ENCODE results near the gene CCDC196. TPM values are rescaled to one million over a fixed set of nuclear protein-coding genes. Genes with fewer than 3 reads are reported as not detected.

The CCDC196 gene
- total and polyA plus RNA-seq, 7 donors, result not detected

DNA sequence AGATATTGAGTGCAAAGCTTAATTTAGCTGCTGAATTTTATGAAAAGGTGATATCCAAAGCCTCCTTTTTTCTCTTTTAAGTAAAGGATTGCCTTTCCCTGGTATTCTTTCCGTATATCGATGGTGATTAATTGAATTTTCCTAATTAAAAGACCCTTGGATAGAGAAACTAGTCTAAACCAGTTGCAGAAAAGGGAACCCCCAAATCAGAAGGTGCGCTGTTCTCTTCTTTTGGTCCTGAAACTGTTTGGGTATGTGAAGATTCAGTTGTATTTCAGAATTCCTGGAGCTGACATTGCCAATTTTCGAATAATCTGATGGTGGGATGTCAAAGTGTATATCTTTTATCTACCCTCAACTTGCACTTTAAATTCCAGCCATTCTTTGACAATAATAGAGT lies 23.7 kb downstream of the CCDC196 start:
- intact Hi-C loops (cut with DNase I), result loop anchor here in 1 of 2 donors (10.0 kb wide), 1 partner anchor 135 kb away; no protein-coding TSS in a partner anchor
- H3K27me3 ChIP-seq (ENCODE audit: insufficient read depth in 3 of 3, low read length in 2 of 3), result no peaks in the 10 kb centered on the region
- peak overlapping the region; percentile 91 for H3K4me3 ChIP-seq
- no peak for DNase-seq
- H3K9me3 ChIP-seq, result no peaks in the 10 kb centered on the region
- no peak for TF ChIP-seq CTCF (IDR thresholded peaks at IDR 0.05)
- H3K36me3 ChIP-seq (ENCODE audit: insufficient read depth in 1 of 2, low read depth in 1 of 2), result no peaks in the 10 kb centered on the region
- WGBS, 3 donors, result 48 to 61% (median 52%) methylated on average over 4 of the region's 4 CpGs
- H3K27ac ChIP-seq, result peak overlapping the region; percentile 95
- H3K4me1 ChIP-seq, result peaks cover 56% of the 10 kb centered on the region
- ATAC-seq, result no peak

GRCh38 chr14:66511849-66512248 lies 25.7 kb downstream of the CCDC196 start:
- Histone ChIP-seq H3K27me3 (ENCODE audit: insufficient read depth in 3 of 3, low read length in 2 of 3) (no peaks in the 10 kb centered on the region), H3K27ac (peak overlapping the region; percentile 95), H3K4me3 (peak overlapping the region; percentile 2), H3K4me1 (peaks cover 56% of the 10 kb centered on the region), H3K36me3 (ENCODE audit: insufficient read depth in 1 of 2, low read depth in 1 of 2) (no peaks in the 10 kb centered on the region), H3K9me3 (no peaks in the 10 kb centered on the region)
- no peak for TF ChIP-seq CTCF (IDR thresholded peaks at IDR 0.05)
- DNase-seq (no peak), ATAC-seq (no peak)
- WGBS, 3 donors, result 39 to 59% (median 54%) methylated on average over 1 of the region's 1 CpG
- intact Hi-C loops (cut with DNase I), result no loop called here

DNA sequence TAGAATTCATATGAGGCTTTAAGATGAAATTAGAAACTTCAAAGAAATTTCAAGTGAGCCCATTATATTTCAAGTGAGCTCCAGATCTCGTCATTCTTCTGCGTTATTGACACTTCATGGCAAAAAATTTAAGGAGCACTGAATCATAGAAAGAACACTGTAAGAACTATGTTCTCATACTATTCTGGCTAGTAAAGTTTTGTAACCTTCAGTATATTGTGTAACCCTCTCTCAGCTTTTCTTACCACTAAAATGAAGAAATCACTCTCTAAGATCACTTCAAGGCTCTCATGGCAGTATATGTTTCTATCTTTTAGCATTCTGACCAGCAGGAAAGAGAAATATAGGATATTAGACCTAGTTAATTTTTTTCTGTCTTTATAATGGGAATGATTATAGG lies 28.0 kb downstream of the CCDC196 start:
- intact Hi-C loops (cut with DNase I), result no loop called here
- Histone ChIP-seq H3K36me3 (ENCODE audit: insufficient read depth in 1 of 2, low read depth in 1 of 2) (no peaks in the 10 kb centered on the region), H3K9me3 (no peaks in the 10 kb centered on the region), H3K4me3 (no peak overlapping the region), H3K27ac (no peak overlapping the region), H3K27me3 (ENCODE audit: insufficient read depth in 3 of 3, low read length in 2 of 3) (no peaks in the 10 kb centered on the region), H3K4me1 (peaks cover 51% of the 10 kb centered on the region)
- ATAC-seq (peak in 3 of 4 donors; percentile 72 to 83 (median 81)), DNase-seq (no peak)
- 87 to 93% (median 93%) methylated on average over 2 of the region's 2 CpGs for WGBS, 3 donors
- no peak for TF ChIP-seq CTCF (IDR thresholded peaks at IDR 0.05)

GRCh38 chr14:66530526-66530925 lies 44.4 kb downstream of the CCDC196 start:
- WGBS, 3 donors, result 92 to 96% (median 92%) methylated on average over 9 of the region's 9 CpGs
- H3K36me3 ChIP-seq (ENCODE audit: insufficient read depth in 1 of 2, low read depth in 1 of 2), result no peaks in the 10 kb centered on the region
- TF ChIP-seq CTCF (IDR thresholded peaks at IDR 0.05), result no peak
- ATAC-seq, result no peak
- no peak overlapping the region for H3K27ac ChIP-seq
- H3K4me1 ChIP-seq, result no peaks in the 10 kb centered on the region
- H3K27me3 ChIP-seq (ENCODE audit: insufficient read depth in 3 of 3, low read length in 2 of 3), result no peaks in the 10 kb centered on the region
- intact Hi-C loops (cut with DNase I), result no loop called here
- DNase-seq, result no peak
- H3K4me3 ChIP-seq, result no peak overlapping the region
- H3K9me3 ChIP-seq, result no peaks in the 10 kb centered on the region

GRCh38 chr14:66539034-66539433 lies 52.9 kb downstream of the CCDC196 start:
- WGBS, 3 donors, result 84 to 89% (median 88%) methylated on average over 3 of the region's 3 CpGs
- no peaks in the 10 kb centered on the region for H3K36me3 ChIP-seq (ENCODE audit: insufficient read depth in 1 of 2, low read depth in 1 of 2)
- no peak for ATAC-seq
- no peak overlapping the region for H3K4me3 ChIP-seq
- no peak overlapping the region for H3K27ac ChIP-seq
- peaks cover 20% of the 10 kb centered on the region for H3K4me1 ChIP-seq
- intact Hi-C loops (cut with DNase I), result no loop called here
- DNase-seq, result no peak
- TF ChIP-seq CTCF (IDR thresholded peaks at IDR 0.05), result no peak
- H3K9me3 ChIP-seq, result no peaks in the 10 kb centered on the region
- H3K27me3 ChIP-seq (ENCODE audit: insufficient read depth in 3 of 3, low read length in 2 of 3), result no peaks in the 10 kb centered on the region

Measured in psoas muscle (tissue), 8 donors.